Peyer's patch (tissue), 4 donors: ENCODE measurements around the gene PCDHGA8. TPM values are rescaled to one million over a fixed set of nuclear protein-coding genes. Genes with fewer than 3 reads are reported as not detected.
A peak's percentile ranks its signal among the peaks of the same experiment; 100 is the strongest.
"Not testable (repeated sequence)": the region's sequence is repeated elsewhere in the genome, so short reads cannot be mapped to it uniquely, and the experiment has no call there.

Experiments used
- DNase-seq, 3 donors: peaks; one replicate each; pipeline ENCODE4 v3.0.0-alpha.2; 2017 to 2019
- H3K27ac ChIP-seq, 4 donors: fragments of 200-600 bp; sonication (generic); one replicate each; pipeline ENCODE4 v1.5.1; 2016 to 2019
- H3K27me3 ChIP-seq, 2 donors: fragments of 200-600 bp; sonication (generic); one replicate each; pipeline ENCODE4 v1.5.1; 2019
- H3K36me3 ChIP-seq, 3 donors: fragments of 200-600 bp; sonication (generic); one replicate each; pipeline ENCODE4 v1.5.1; 2016 to 2019
- H3K4me1 ChIP-seq, 4 donors: fragments of 200-600 bp; sonication (generic); one replicate each; pipeline ENCODE4 v1.5.1; 2016 to 2019
- H3K4me3 ChIP-seq, 4 donors: fragments of 200-600 bp; sonication (generic); 1 replicate in 3 of 4; 2 replicates in 1 of 4; pipeline ENCODE4 v1.5.1; 2016 to 2019; ENCODE audit warnings: mild to moderate bottlenecking in 1 of 4
- H3K9me3 ChIP-seq, 4 donors: fragments of 200-600 bp; sonication (generic); one replicate each; pipeline ENCODE4 v1.5.1; 2016 to 2019; ENCODE audit warnings: mild to moderate bottlenecking in 1 of 4
- POLR2A ChIP-seq, 2 donors: fragments of 450-650 bp; IDR thresholded peaks; one replicate each; pipeline ENCODE4 v1.5.1; 2017; ENCODE audit warnings: antibody characterized with exemption in 2 of 2, mild to moderate bottlenecking in 2 of 2, moderate library complexity in 2 of 2
- total RNA-seq, 4 donors: library from RNA; depleted of rRNA; stranded (reverse); fragments of >200 nt; gene quantifications; one replicate each; pipeline ENCODE4 v1.1.0, GENCODE V29; 2016
- TF ChIP-seq, protein P1 (sequence below), 6 experiments: fragments of 450-650 bp in 4 of 6; fragments of 200-600 bp in 2 of 6; sonication (generic) in 1 of 6; IDR thresholded peaks; one replicate each; pipeline ENCODE4 v1.5.1; 2017 to 2019; ENCODE audit warnings: antibody characterized with exemption in 6 of 6, mild to moderate bottlenecking in 3 of 6, moderate library complexity in 1 of 6

Gene PCDHGA8
- total RNA-seq, 4 donors from 2014 or later: 0.35 to 2.5 (median 1.1) TPM

DNA sequence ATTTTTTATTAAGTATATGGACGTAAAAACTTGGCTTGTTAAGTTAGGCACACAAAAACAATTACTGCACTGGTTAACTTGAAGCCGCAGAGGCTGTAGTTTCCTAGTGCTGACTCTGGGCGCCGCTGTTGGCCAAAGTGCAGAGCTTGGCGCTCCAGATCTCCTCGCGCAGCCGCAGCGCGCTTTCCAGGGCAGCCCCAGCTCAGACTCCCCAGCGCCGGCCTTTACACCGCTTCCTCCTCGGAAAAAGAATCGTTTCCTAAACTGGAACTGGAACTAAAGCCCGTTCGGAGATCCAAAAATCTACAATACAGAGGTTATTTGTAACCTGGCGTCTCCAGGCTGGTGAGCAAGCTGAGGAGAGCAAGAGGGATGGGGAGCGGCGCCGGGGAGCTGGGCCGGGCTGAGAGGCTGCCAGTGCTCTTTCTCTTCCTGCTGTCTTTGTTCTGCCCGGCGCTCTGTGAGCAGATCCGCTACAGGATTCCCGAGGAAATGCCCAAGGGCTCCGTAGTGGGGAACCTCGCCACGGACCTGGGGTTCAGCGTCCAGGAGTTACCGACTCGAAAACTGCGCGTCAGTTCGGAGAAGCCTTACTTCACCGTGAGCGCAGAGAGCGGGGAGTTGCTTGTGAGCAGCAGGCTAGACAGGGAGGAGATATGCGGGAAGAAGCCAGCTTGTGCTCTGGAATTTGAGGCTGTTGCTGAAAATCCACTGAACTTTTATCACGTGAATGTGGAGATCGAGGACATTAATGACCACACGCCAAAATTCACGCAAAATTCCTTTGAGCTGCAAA is 5.5 kb downstream of the PCDHGA8 start, which contains the start of gene PCDHGB5:
TSS of gene PCDHGB5 (plus strand) at position 192 of the 796 bp plus-strand sequence. CDS start at position 373, 181 bp downstream.
- H3K9me3 ChIP-seq: peaks cover 0 to 59% (median 19%) of the 10 kb centered on the region in 4 donors
- not testable (repeated sequence) for H3K4me1 ChIP-seq, H3K27me3 ChIP-seq, H3K36me3 ChIP-seq, DNase-seq, H3K27ac ChIP-seq
- H3K4me3 ChIP-seq: peak within 1 kb of the TSS in 3 of 4 donors; percentile 20 to 46 (median 28)
- TF ChIP-seq, protein P1, sequence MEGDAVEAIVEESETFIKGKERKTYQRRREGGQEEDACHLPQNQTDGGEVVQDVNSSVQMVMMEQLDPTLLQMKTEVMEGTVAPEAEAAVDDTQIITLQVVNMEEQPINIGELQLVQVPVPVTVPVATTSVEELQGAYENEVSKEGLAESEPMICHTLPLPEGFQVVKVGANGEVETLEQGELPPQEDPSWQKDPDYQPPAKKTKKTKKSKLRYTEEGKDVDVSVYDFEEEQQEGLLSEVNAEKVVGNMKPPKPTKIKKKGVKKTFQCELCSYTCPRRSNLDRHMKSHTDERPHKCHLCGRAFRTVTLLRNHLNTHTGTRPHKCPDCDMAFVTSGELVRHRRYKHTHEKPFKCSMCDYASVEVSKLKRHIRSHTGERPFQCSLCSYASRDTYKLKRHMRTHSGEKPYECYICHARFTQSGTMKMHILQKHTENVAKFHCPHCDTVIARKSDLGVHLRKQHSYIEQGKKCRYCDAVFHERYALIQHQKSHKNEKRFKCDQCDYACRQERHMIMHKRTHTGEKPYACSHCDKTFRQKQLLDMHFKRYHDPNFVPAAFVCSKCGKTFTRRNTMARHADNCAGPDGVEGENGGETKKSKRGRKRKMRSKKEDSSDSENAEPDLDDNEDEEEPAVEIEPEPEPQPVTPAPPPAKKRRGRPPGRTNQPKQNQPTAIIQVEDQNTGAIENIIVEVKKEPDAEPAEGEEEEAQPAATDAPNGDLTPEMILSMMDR (IDR thresholded peaks at IDR 0.05): peak in 4 of 6 experiments; percentile 25 to 46 (median 34)

DNA sequence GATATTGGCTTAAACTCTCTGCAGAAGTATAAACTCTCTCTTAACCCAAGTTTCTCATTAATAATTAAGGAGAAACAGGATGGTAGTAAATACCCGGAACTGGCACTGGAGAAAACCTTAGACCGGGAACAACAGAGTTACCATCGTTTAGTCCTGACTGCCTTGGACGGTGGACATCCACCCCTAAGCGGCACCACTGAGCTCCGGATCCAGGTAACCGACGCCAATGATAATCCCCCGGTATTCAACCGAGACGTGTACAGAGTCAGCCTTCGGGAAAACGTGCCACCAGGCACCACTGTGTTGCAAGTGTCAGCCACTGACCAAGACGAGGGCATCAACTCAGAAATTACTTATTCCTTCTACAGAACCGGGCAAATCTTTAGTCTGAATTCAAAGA is 6.2 kb downstream of the PCDHGA8 start:
- H3K4me3 ChIP-seq: no peak overlapping the region
- H3K9me3 ChIP-seq: peaks cover 0 to 59% (median 20%) of the 10 kb centered on the region in 4 donors

DNA sequence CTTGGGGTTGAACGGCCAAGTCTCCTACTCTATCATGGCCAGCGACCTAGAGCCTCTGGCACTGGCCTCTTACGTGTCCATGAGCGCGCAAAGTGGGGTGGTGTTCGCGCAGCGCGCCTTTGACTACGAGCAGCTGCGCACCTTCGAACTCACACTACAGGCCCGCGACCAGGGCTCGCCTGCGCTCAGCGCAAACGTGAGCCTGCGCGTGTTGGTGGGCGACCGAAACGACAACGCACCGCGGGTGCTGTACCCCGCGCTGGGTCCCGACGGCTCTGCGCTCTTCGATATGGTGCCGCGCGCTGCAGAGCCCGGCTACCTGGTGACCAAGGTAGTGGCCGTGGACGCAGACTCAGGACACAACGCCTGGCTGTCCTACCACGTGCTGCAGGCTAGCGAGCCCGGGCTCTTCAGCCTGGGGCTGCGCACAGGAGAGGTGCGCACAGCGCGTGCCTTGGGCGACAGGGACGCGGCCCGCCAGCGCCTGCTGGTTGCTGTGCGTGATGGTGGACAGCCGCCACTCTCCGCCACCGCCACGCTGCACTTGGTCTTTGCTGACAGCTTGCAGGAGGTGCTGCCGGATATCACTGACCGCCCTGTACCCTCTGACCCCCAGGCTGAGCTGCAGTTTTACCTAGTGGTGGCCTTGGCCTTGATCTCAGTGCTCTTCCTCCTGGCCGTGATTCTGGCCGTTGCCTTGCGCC is 7.3 kb downstream of the PCDHGA8 start:
- Histone ChIP-seq H3K4me1 (no peaks in the 10 kb centered on the region), H3K36me3 (no peaks in the 10 kb centered on the region), H3K27me3 (no peaks in the 10 kb centered on the region), H3K4me3 (no peak overlapping the region), H3K9me3 (peaks cover 0 to 53% (median 15%) of the 10 kb centered on the region in 4 donors), H3K27ac (no peak overlapping the region)
- no peak for DNase-seq
- no peak for TF ChIP-seq POLR2A (IDR thresholded peaks at IDR 0.05)
- TF ChIP-seq, protein P1 (IDR thresholded peaks at IDR 0.05): no peak

More for the DNA sequence above, 6.2 kb downstream of the PCDHGA8 start:
- Histone ChIP-seq H3K27ac (no peak overlapping the region), H3K36me3 (no peaks in the 10 kb centered on the region), H3K4me1 (no peaks in the 10 kb centered on the region), H3K27me3 (no peaks in the 10 kb centered on the region)
- no peak for TF ChIP-seq POLR2A (IDR thresholded peaks at IDR 0.05)
- TF ChIP-seq, protein P1 (IDR thresholded peaks at IDR 0.05): no peak
- DNase-seq: no peak

DNA sequence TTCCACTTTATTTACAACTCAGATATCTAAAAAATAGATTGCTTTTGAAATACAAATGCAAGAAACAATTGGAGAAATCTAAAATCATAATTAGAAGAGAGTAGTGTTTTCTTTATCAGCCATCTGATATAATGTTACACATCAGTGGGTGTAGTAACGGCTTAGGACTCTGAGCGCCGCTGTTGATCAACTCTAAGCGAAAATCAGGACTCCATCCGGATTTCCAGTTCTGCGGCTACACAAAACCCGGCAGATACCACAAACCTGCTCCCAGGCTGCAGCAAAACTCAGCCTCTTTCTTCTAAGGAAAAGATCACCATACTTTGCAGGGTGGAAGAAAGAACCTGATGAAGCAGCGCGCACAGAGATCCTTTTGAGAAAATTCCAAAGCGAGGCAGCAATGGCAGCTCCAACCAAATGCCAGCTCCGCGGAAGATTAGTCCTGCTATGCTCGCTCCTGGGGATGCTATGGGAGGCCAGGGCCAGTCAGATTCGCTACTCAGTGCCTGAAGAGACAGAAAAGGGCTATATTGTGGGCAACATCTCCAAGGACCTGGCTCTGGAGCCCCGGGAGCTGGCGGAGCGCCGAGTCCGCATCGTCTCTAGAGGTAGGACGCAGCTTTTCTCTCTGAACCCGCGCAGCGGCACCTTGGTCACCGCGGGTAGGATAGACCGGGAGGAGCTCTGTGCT is 10.3 kb downstream of the PCDHGA8 start, which contains the start of gene PCDHGA9:
TSS of gene PCDHGA9 (plus strand) at position 226 of the 691 bp plus-strand sequence. CDS start at position 401, 175 bp downstream.
- TF ChIP-seq, protein P1 (IDR thresholded peaks at IDR 0.05): peak in 3 of 6 experiments; percentile 32 to 37 (median 35)
- TF ChIP-seq POLR2A (IDR thresholded peaks at IDR 0.05): no peak
- no peak within 1 kb of the TSS for H3K27ac ChIP-seq
- peaks cover 0 to 58% (median 14%) of the 10 kb centered on the region in 4 donors for H3K9me3 ChIP-seq

DNA sequence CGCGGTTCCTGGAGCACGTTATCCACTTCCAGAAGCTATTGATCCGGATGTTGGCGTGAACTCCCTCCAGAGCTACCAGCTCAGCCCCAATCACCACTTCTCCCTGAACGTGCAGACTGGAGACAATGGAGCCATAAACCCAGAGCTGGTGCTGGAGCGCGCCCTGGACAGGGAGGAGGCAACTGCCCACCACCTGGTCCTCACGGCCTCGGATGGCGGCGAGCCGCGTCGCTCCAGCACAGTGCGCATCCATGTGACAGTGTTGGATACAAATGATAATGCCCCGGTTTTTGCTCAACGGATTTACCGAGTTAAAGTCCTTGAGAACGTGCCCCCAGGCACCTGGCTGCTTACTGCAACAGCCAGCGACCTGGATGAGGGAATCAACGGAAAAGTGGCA is 11.0 kb downstream of the PCDHGA8 start:
- Histone ChIP-seq H3K4me1 (no peaks in the 10 kb centered on the region), H3K9me3 (peaks cover 0 to 63% (median 14%) of the 10 kb centered on the region in 4 donors), H3K4me3 (no peak overlapping the region), H3K27me3 (no peaks in the 10 kb centered on the region), H3K36me3 (no peaks in the 10 kb centered on the region), H3K27ac (no peak overlapping the region)
- TF ChIP-seq, protein P1 (IDR thresholded peaks at IDR 0.05): no peak
- no peak for TF ChIP-seq POLR2A (IDR thresholded peaks at IDR 0.05)
- no peak for DNase-seq

More for the DNA sequence above, 10.3 kb downstream of the PCDHGA8 start, which contains the start of gene PCDHGA9:
- no peaks in the 10 kb centered on the region for H3K4me1 ChIP-seq
- DNase-seq: no peak
- H3K4me3 ChIP-seq: peak within 1 kb of the TSS in 1 of 4 donors; percentile 10
- H3K36me3 ChIP-seq: no peaks in the 10 kb centered on the region
- no peaks in the 10 kb centered on the region for H3K27me3 ChIP-seq
